Stimulated activated CD4-positive, alpha-beta T cell treated with anti-CD3 and anti-CD28 coated beads, Interleukin-2, amount 100 ng/mL, for 24 hours (primary cell): ENCODE data around the gene PANK3.
A peak's percentile ranks its signal among the peaks of the same experiment; 100 is the strongest.
"Not testable (repeated sequence)": the region's sequence is repeated elsewhere in the genome, so short reads cannot be mapped to it uniquely, and the experiment has no call there.

Experiments
- DNase-seq, 2 donors: peaks; one replicate each; pipeline ENCODE4 v3.0.0-alpha.2; 2020

Gene PANK3

GRCh38 chr5:168591302-168592013 is 12.3 kb upstream of the PANK3 start:
- no peak for DNase-seq

GRCh38 chr5:168590666-168591065 is 11.5 kb upstream of the PANK3 start:
- no peak for DNase-seq

- no peak for DNase-seq
Observed at GRCh38 chr5:168587987-168588386, 8.8 kb upstream of the PANK3 start.

- DNase-seq: no peak
Observed at GRCh38 chr5:168585119-168585856, 6.1 kb upstream of the PANK3 start.

- DNase-seq: no peak
Observed at GRCh38 chr5:168583742-168584482, 4.7 kb upstream of the PANK3 start.

GRCh38 chr5:168580814-168581469 is 1.8 kb upstream of the PANK3 start:
- not testable (repeated sequence) for DNase-seq

- DNase-seq: no peak
Observed at GRCh38 chr5:168580227-168580508, 1.0 kb upstream of the PANK3 start.

GRCh38 chr5:168579488-168580226 is 489 bp upstream of the PANK3 start:
- peak; percentile 95 to 97 for DNase-seq

GRCh38 chr5:168578006-168578405 is 1.2 kb downstream of the PANK3 start:
- DNase-seq: no peak

- DNase-seq: no peak
Observed at GRCh38 chr5:168575391-168576372, 3.5 kb downstream of the PANK3 start.

GRCh38 chr5:168574156-168574555 is 5.0 kb downstream of the PANK3 start:
- not testable (repeated sequence) for DNase-seq

GRCh38 chr5:168573663-168574062 is 5.5 kb downstream of the PANK3 start:
- not testable (repeated sequence) for DNase-seq

- no peak for DNase-seq
Observed at GRCh38 chr5:168570490-168571328, 8.5 kb downstream of the PANK3 start.

GRCh38 chr5:168568738-168569137 is 10.4 kb downstream of the PANK3 start:
- DNase-seq: no peak

- no peak for DNase-seq
Observed at GRCh38 chr5:168563959-168564358, 15.2 kb downstream of the PANK3 start.

GRCh38 chr5:168562279-168562678 is 16.9 kb downstream of the PANK3 start:
- DNase-seq: no peak

GRCh38 chr5:168557389-168557788 is 21.8 kb downstream of the PANK3 start:
- no peak for DNase-seq

- no peak for DNase-seq
Observed at GRCh38 chr5:168553377-168554130, 25.6 kb downstream of the PANK3 start.

GRCh38 chr5:168552146-168552545 is 27.0 kb downstream of the PANK3 start:
- no peak for DNase-seq

- DNase-seq: no peak
Observed at GRCh38 chr5:168550656-168551055, 28.5 kb downstream of the PANK3 start.
